ELR (cell line): ENCODE measurements around the gene TP53.
A peak's percentile ranks its signal among the peaks of the same experiment; 100 is the strongest.
"Not testable (repeated sequence)": the region's sequence is repeated elsewhere in the genome, so short reads cannot be mapped to it uniquely, and the experiment has no call there.

Source experiments
- DNase-seq: peaks from one replicate; pipeline ENCODE4 v3.0.0-alpha.2; 2015; ENCODE audit warnings: low read depth

The TP53 gene

GRCh38 chr17:7631398-7632380 is 55.6 kb downstream of the TP53 start:
- DNase-seq, result no peak

GRCh38 chr17:7629939-7630571 is 57.2 kb downstream of the TP53 start, which contains the start of gene SHBG:
Gene SHBG (plus strand): TSS chr17:7630135. CDS start chr17:7630173, 38 bp downstream.
- DNase-seq, result no peak

- peak; percentile 96 for DNase-seq
Observed at GRCh38 chr17:7627250-7628121, 59.8 kb downstream of the TP53 start, which contains the start of gene SAT2. Gene SAT2 (minus strand): TSS chr17:7627821. CDS start chr17:7627635, 186 bp downstream.

DNA sequence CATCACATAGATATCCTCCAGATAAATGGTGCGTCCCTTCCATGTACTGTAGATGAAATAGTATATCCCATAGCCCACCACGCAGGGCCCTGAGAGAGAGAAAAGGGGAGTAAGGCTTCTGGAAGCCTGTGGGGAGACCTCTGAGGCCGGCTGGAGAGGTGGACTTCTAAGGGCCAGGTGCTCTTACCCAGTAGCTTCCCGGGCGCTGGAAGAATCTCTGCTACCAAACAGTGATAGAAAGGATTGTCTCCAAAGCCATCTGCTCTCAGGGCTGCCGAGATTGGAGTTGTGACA is 60.4 kb downstream of the TP53 start:
- DNase-seq, result no peak

GRCh38 chr17:7626307-7626706 is 61.0 kb downstream of the TP53 start:
- no peak for DNase-seq

DNA sequence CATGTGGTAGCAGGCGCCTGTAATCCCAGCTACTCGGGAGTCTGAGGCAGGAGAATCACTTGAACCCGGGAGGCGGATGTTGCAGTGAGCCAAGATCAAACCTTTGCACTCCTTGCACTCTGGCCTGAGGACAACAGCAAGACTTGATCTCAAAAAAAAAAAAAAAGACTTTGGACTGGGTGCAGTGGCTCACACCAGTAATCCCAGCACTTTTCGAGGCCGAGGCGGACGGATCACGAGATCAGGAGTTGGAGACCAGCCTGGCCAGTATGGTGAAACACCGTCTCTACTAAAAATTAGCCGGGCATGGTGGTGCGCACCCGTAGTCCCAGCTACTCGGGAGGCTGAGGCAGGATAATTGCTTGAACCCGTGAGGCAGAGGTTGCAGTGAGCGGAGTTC is 61.5 kb downstream of the TP53 start:
- not testable (repeated sequence) for DNase-seq

- DNase-seq, result no peak
Observed at GRCh38 chr17:7623661-7624060, 63.6 kb downstream of the TP53 start.

- no peak for DNase-seq
Observed at GRCh38 chr17:7620835-7621234, 66.5 kb downstream of the TP53 start.

DNA sequence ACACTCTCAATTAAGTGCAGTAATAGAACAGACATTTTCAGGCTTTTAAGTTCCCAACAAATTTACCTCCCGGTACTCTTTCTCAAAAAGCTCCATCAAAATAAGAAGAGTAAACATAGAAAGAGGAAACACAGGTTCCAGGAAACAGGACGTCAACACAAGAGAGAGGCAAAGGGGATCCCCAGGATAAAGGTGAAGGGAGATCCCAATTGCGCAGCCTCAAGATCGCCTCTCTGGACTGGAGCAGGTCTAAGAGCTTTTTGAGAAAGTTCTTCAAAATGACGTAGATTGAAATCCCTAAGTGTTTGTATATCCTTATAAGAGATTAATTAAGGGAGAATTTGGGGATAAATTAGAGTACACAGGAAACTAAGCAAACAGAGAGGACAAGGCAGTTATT is 68.7 kb downstream of the TP53 start:
- no peak for DNase-seq
